ENCODE results near the gene YIPF6. TPM values are rescaled to one million over a fixed set of nuclear protein-coding genes. Genes with fewer than 3 reads are reported as not detected.

YIPF6 gene, protein sequence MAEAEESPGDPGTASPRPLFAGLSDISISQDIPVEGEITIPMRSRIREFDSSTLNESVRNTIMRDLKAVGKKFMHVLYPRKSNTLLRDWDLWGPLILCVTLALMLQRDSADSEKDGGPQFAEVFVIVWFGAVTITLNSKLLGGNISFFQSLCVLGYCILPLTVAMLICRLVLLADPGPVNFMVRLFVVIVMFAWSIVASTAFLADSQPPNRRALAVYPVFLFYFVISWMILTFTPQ
- polyA plus RNA-seq (2013, experiment 1 of 2), result 12.3 TPM
- 12.6 TPM for polyA plus RNA-seq (2013, experiment 2 of 2)

DNA sequence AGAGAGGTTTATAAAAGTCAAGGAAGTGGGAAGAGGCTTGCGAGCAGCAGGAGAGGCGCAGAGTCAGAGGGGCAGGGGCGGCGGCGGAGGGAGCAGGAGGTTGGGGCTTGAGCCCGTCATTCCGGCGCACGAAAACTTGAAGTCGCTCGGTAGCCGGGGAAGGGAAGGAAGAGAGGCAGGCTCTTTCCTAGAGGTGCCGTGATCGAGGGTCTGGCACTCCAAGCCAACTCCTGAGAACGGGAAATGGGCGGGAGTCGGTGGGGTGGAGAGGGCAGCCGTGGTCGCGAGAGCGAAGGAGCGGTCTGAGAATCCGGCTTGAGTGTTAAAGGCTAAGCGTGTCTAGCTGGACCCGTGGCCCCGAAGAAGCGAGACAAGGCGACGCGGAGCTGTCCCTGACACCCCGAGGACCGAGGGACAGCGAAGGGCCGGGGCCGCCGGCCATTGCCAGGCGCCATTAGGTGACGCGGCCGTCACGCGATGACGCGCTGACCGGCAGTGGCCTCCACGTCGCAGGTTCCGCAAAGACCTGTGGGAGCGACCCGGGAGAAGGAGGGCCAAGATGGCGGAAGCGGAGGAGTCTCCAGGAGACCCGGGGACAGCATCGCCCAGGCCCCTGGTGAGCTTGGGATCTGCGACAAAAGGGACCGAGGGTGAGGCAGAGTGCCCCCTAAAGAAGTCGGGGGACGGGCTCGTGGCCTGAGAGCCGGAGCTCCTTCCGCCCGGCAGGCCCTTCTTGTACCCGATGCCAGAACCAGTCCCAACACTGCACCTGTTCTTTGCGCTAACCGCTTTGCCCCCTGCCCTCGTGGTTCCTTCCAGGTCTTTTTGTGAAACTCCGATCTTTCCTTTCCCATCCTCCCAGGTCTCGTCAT, at the start of gene YIPF6:
TSS of gene YIPF6 (plus strand) at position 544 of the 872 bp plus-strand sequence. CDS start at position 560, 16 bp downstream.
- H3K79me1 ChIP-seq (ENCODE audit: low read length), result no peaks in the 10 kb centered on the region
- peak; percentile 81 for DNase-seq
- H3K36me3 ChIP-seq (ENCODE audit: control insufficient read depth, insufficient read depth, low read length), result no peaks in the 10 kb centered on the region
- H3K56ac ChIP-seq (ENCODE audit: low read length), result peak within 1 kb of the TSS; percentile 88
- no peaks in the 10 kb centered on the region for H3K4me1 ChIP-seq (ENCODE audit: control insufficient read depth, low read depth, low read length)
- H3K23ac ChIP-seq (ENCODE audit: low read length), result no peak within 1 kb of the TSS
- H4K8ac ChIP-seq (ENCODE audit: low read depth, low read length), result no peak within 1 kb of the TSS
- H4K5ac ChIP-seq (ENCODE audit: low read length), result no peak within 1 kb of the TSS
- H3K79me2 ChIP-seq (ENCODE audit: control insufficient read depth, insufficient read depth, low read length), result peaks cover 11% of the 10 kb centered on the region
- no peaks in the 10 kb centered on the region for H3K27me3 ChIP-seq (ENCODE audit: insufficient read depth, low read length, poor library complexity)
- no peak within 1 kb of the TSS for H2BK120ac ChIP-seq (ENCODE audit: low read depth, low read length)
- peak within 1 kb of the TSS; percentile 32 for H3K18ac ChIP-seq (ENCODE audit: low read length)
- peak within 1 kb of the TSS; percentile 28 for H3K4me2 ChIP-seq (ENCODE audit: low read length)
- peak within 1 kb of the TSS; percentile 63 for H3K4ac ChIP-seq (ENCODE audit: low read depth, low read length)
- H2BK15ac ChIP-seq (replicated peaks; ENCODE audit: low read depth), result no peak within 1 kb of the TSS
- no CpG with 5 or more reads among the region's 68 CpGs for WGBS (ENCODE audit: extremely low coverage, insufficient coverage, low lambda C conversion rate)
- peak within 1 kb of the TSS; percentile 90 for H3K27ac ChIP-seq (ENCODE audit: low read depth, low read length)
- H3K9ac ChIP-seq (ENCODE audit: low read length), result peak within 1 kb of the TSS; percentile 91
- H2AK5ac ChIP-seq (ENCODE audit: low read length), result no peak within 1 kb of the TSS
- H2BK5ac ChIP-seq (ENCODE audit: low read length), result no peak within 1 kb of the TSS
- H3K4me3 ChIP-seq (ENCODE audit: low read length), result peak within 1 kb of the TSS; percentile 87

DNA sequence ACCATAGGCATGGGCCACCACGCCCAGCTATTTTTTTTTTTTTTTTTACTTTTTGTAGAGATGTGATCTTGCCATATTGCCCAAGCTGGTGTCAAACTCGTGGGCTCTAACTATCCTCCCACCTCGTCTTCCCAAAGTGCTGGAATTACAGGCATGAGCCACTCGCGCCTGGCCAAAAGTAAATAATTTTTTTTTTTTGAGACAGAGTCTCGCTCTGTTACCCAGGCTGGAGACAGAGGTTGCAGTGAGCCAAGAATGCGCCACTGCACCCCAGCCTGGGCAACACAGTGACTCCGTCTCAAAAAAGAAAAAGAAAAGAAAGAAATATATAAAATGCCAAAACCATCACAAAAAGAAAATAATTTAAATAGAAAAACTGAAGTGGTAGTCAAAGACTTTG, 47.1 kb upstream of the YIPF6 start:
- Histone ChIP-seq H3K4me3 (ENCODE audit: low read length) (no peak overlapping the region), H3K4me1 (ENCODE audit: control insufficient read depth, low read depth, low read length) (no peaks in the 10 kb centered on the region), H4K8ac (ENCODE audit: low read depth, low read length) (no peak overlapping the region), H4K5ac (ENCODE audit: low read length) (no peak overlapping the region), H3K27ac (ENCODE audit: low read depth, low read length) (no peak overlapping the region), H3K9ac (ENCODE audit: low read length) (no peak overlapping the region), H3K36me3 (ENCODE audit: control insufficient read depth, insufficient read depth, low read length) (no peaks in the 10 kb centered on the region), H3K56ac (ENCODE audit: low read length) (no peak overlapping the region), H3K4me2 (ENCODE audit: low read length) (no peak overlapping the region), H3K23ac (ENCODE audit: low read length) (no peak overlapping the region), H3K18ac (ENCODE audit: low read length) (no peak overlapping the region), H2AK5ac (ENCODE audit: low read length) (no peak overlapping the region), H3K4ac (ENCODE audit: low read depth, low read length) (no peak overlapping the region), H3K79me2 (ENCODE audit: control insufficient read depth, insufficient read depth, low read length) (no peaks in the 10 kb centered on the region), H2BK120ac (ENCODE audit: low read depth, low read length) (no peak overlapping the region), H2BK5ac (ENCODE audit: low read length) (no peak overlapping the region), H3K27me3 (ENCODE audit: insufficient read depth, low read length, poor library complexity) (no peaks in the 10 kb centered on the region), H3K79me1 (ENCODE audit: low read length) (no peaks in the 10 kb centered on the region), H2BK15ac (replicated peaks; ENCODE audit: low read depth) (no peak overlapping the region)
- no peak for DNase-seq
- no CpG with 5 or more reads among the region's 8 CpGs for WGBS (ENCODE audit: extremely low coverage, insufficient coverage, low lambda C conversion rate)

DNA sequence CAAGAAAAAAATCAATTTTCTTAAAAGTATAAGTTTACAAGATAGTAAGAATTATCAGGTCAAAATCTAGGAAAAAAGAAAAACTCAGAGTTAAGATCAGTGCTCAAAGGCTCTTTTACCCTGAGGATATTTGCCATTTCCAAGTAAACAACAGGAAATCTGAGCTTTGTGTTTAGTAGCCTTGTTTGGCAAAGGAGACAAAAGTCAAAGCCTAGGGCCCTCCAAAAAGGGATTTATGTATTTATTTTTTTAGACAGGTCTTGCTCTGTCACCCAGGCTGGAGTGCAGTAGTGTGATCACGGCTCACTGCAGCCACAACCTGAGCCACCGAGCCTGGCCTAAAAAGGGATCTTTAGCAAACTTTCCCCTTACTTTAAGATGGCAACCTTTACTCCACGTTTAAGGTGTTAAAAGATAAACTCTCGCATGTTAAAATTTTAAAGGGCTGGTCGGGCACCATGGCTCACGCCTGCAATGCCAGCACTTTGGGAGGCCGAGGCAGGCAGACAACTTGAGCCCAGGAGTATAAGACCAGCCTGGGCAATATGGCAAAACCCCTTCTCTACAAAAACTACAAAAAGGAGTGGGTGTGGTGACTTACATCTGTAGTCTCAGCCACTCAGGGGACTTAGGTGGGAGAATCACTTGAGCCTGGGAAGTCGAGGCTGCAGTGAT, 44.2 kb upstream of the YIPF6 start:
- Histone ChIP-seq H3K27me3 (ENCODE audit: insufficient read depth, low read length, poor library complexity) (no peaks in the 10 kb centered on the region), H3K27ac (ENCODE audit: low read depth, low read length) (no peak overlapping the region), H4K5ac (ENCODE audit: low read length) (no peak overlapping the region), H2BK120ac (ENCODE audit: low read depth, low read length) (no peak overlapping the region), H3K79me2 (ENCODE audit: control insufficient read depth, insufficient read depth, low read length) (no peaks in the 10 kb centered on the region), H4K8ac (ENCODE audit: low read depth, low read length) (no peak overlapping the region), H3K4me2 (ENCODE audit: low read length) (no peak overlapping the region), H3K4ac (ENCODE audit: low read depth, low read length) (no peak overlapping the region), H3K4me3 (ENCODE audit: low read length) (no peak overlapping the region), H3K56ac (ENCODE audit: low read length) (no peak overlapping the region), H3K79me1 (ENCODE audit: low read length) (no peaks in the 10 kb centered on the region), H3K36me3 (ENCODE audit: control insufficient read depth, insufficient read depth, low read length) (no peaks in the 10 kb centered on the region), H3K9ac (ENCODE audit: low read length) (no peak overlapping the region), H3K23ac (ENCODE audit: low read length) (no peak overlapping the region), H2BK5ac (ENCODE audit: low read length) (no peak overlapping the region), H3K4me1 (ENCODE audit: control insufficient read depth, low read depth, low read length) (no peaks in the 10 kb centered on the region), H2AK5ac (ENCODE audit: low read length) (no peak overlapping the region), H3K18ac (ENCODE audit: low read length) (no peak overlapping the region), H2BK15ac (replicated peaks; ENCODE audit: low read depth) (no peak overlapping the region)
- WGBS (ENCODE audit: extremely low coverage, insufficient coverage, low lambda C conversion rate), result no CpG with 5 or more reads among the region's 8 CpGs
- DNase-seq, result peak; percentile 2

DNA sequence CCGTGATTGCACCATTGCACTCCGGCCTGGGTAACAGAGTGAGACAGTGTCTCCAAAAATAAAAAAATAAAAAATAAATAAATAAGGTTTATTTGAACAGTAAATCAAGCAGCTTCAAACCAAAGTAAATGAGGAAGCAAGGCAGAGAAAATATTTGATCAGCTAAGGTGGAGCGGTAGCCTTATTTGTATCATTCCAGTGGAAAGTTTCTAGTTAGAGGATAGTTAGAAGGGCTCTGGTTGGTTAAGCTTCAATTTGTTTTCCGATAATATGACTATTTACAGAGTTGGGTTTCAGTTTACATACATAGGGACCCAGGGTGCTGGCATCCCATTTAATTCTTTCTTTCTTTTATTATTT, 43.7 kb upstream of the YIPF6 start:
- Histone ChIP-seq H3K4me3 (ENCODE audit: low read length) (no peak overlapping the region), H3K18ac (ENCODE audit: low read length) (no peak overlapping the region), H2AK5ac (ENCODE audit: low read length) (no peak overlapping the region), H3K9ac (ENCODE audit: low read length) (no peak overlapping the region), H3K23ac (ENCODE audit: low read length) (no peak overlapping the region), H4K8ac (ENCODE audit: low read depth, low read length) (no peak overlapping the region), H2BK15ac (replicated peaks; ENCODE audit: low read depth) (no peak overlapping the region), H3K79me1 (ENCODE audit: low read length) (no peaks in the 10 kb centered on the region), H4K5ac (ENCODE audit: low read length) (no peak overlapping the region), H3K4me2 (ENCODE audit: low read length) (no peak overlapping the region), H2BK120ac (ENCODE audit: low read depth, low read length) (no peak overlapping the region), H3K4me1 (ENCODE audit: control insufficient read depth, low read depth, low read length) (no peaks in the 10 kb centered on the region), H3K56ac (ENCODE audit: low read length) (no peak overlapping the region), H3K27me3 (ENCODE audit: insufficient read depth, low read length, poor library complexity) (no peaks in the 10 kb centered on the region), H3K79me2 (ENCODE audit: control insufficient read depth, insufficient read depth, low read length) (no peaks in the 10 kb centered on the region), H3K4ac (ENCODE audit: low read depth, low read length) (no peak overlapping the region), H2BK5ac (ENCODE audit: low read length) (no peak overlapping the region), H3K36me3 (ENCODE audit: control insufficient read depth, insufficient read depth, low read length) (no peaks in the 10 kb centered on the region), H3K27ac (ENCODE audit: low read depth, low read length) (no peak overlapping the region)
- no peak for DNase-seq
- no CpG with 5 or more reads among the region's 4 CpGs for WGBS (ENCODE audit: extremely low coverage, insufficient coverage, low lambda C conversion rate)

DNA sequence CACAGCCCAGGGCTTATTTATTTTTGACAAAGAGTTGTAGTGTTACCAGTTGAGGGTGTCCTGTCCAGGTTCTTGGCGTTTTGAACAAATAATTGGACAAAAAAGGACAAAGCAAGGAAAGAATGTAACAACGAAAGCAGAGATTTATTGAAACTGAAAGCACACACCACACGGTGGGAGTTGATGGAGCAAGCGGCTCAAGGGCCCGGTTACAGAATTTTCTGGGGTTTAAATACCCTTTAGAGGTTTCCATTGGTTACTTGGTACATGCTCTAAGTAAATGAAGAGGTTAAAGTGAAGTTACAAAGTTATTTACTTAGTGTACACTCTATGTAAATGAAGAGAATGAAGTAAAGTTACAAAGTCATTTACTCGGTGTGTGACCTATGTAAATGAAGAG, 37.8 kb upstream of the YIPF6 start:
- DNase-seq, result no peak
- Histone ChIP-seq H3K27ac (ENCODE audit: low read depth, low read length) (no peak overlapping the region), H3K56ac (ENCODE audit: low read length) (no peak overlapping the region), H3K27me3 (ENCODE audit: insufficient read depth, low read length, poor library complexity) (no peaks in the 10 kb centered on the region), H3K36me3 (ENCODE audit: control insufficient read depth, insufficient read depth, low read length) (no peaks in the 10 kb centered on the region), H2BK5ac (ENCODE audit: low read length) (no peak overlapping the region), H3K79me2 (ENCODE audit: control insufficient read depth, insufficient read depth, low read length) (no peaks in the 10 kb centered on the region), H3K18ac (ENCODE audit: low read length) (no peak overlapping the region), H3K23ac (ENCODE audit: low read length) (no peak overlapping the region), H3K4me2 (ENCODE audit: low read length) (no peak overlapping the region), H3K4ac (ENCODE audit: low read depth, low read length) (no peak overlapping the region), H3K79me1 (ENCODE audit: low read length) (no peaks in the 10 kb centered on the region), H4K8ac (ENCODE audit: low read depth, low read length) (no peak overlapping the region), H2AK5ac (ENCODE audit: low read length) (no peak overlapping the region), H2BK120ac (ENCODE audit: low read depth, low read length) (no peak overlapping the region), H4K5ac (ENCODE audit: low read length) (no peak overlapping the region), H3K4me3 (ENCODE audit: low read length) (no peak overlapping the region), H3K9ac (ENCODE audit: low read length) (no peak overlapping the region), H3K4me1 (ENCODE audit: control insufficient read depth, low read depth, low read length) (no peaks in the 10 kb centered on the region), H2BK15ac (replicated peaks; ENCODE audit: low read depth) (no peak overlapping the region)
- WGBS (ENCODE audit: extremely low coverage, insufficient coverage, low lambda C conversion rate), result no CpG with 5 or more reads among the region's 6 CpGs
